B cell (primary cell): ENCODE results near the gene ABLIM3. TPM values are rescaled to one million over a fixed set of nuclear protein-coding genes. Genes with fewer than 3 reads are reported as not detected.

Experiments used
- ATAC-seq: fragments of 200-7000 bp; cut with Tn5 transposase; one replicate; pipeline ENCODE4 v1.10.0; 2021; ENCODE audit warnings: low read depth, mild to moderate bottlenecking, moderate number of reproducible peaks, moderate library complexity
- CTCF ChIA-PET: fragments of 350-600 bp; sonication (Branson Sonifier 250); formaldehyde crosslinking; loops from one replicate; lab custom pipeline; 2021; ENCODE audit warnings: antibody characterized with exemption, inconsistent platforms; lab: Charles Lee
- POLR2A ChIA-PET: fragments of 350-600 bp; sonication (Branson Sonifier 250); formaldehyde crosslinking; loops from one replicate; lab custom pipeline; 2021; ENCODE audit warnings: antibody characterized with exemption; lab: Charles Lee
- DNase-seq: peaks from one replicate; pipeline ENCODE4 v3.0.0; 2013
- H2AFZ ChIP-seq: 2 replicates; pipeline ENCODE4 v1.6.1; 2012; ENCODE audit warnings: mild to moderate bottlenecking, low read depth, low read length; ENCODE audit not compliant: insufficient read depth, poor library complexity, severe bottlenecking
- H3K27ac ChIP-seq, 2 donors: 1 replicate in 1 of 2; 2 replicates in 1 of 2; pipeline ENCODE4 v1.5.1; 2012 to 2013; ENCODE audit warnings: low read length in 2 of 2, mild to moderate bottlenecking in 2 of 2, moderate library complexity in 1 of 2
- H3K27me3 ChIP-seq, 4 experiments: fragments of 200-600 bp in 1 of 4; sonication (generic) in 1 of 4; replicated peaks in 1 of 4; 1 replicate in 2 of 4; 2 replicates in 2 of 4; pipeline versions ENCODE4 v1.6.1 to v1.7.0; 2013 to 2016; ENCODE audit warnings: low read length in 3 of 4, mild to moderate bottlenecking in 2 of 4, mixed read lengths in 1 of 4, moderate library complexity in 1 of 4; ENCODE audit not compliant: insufficient read depth in 4 of 4, control insufficient read depth in 3 of 4; ENCODE audit errors: control extremely low read depth in 1 of 4
- H3K36me3 ChIP-seq, 2 experiments: replicated peaks in 1 of 2; 1 replicate in 1 of 2; 2 replicates in 1 of 2; pipeline versions ENCODE4 v1.6.1 to v1.7.1; 2013; ENCODE audit warnings: low read length in 1 of 2; ENCODE audit not compliant: insufficient read depth in 2 of 2, control insufficient read depth in 1 of 2; ENCODE audit errors: control extremely low read depth in 1 of 2, extremely low read depth in 1 of 2
- H3K4me1 ChIP-seq, 2 donors: fragments of 200-600 bp in 1 of 2; sonication (generic) in 1 of 2; 1 replicate in 1 of 2; 2 replicates in 1 of 2; pipeline versions ENCODE4 v1.5.1 to v1.6.1; 2013 to 2017; ENCODE audit warnings: low read length in 2 of 2; ENCODE audit not compliant: control insufficient read depth in 2 of 2, insufficient read depth in 2 of 2
- H3K4me2 ChIP-seq: replicated peaks from 2 replicates; pipeline ENCODE3; 2012; ENCODE audit warnings: mild to moderate bottlenecking, low read depth, low read length; ENCODE audit not compliant: poor library complexity, severe bottlenecking
- H3K4me3 ChIP-seq, 5 experiments: fragments of 200-600 bp in 1 of 5; sonication (generic) in 1 of 5; 1 replicate in 3 of 5; 2 replicates in 2 of 5; pipeline versions ENCODE4 v1.5.1 to v1.7.0; 2011 to 2016; ENCODE audit warnings: low read length in 4 of 5, mild to moderate bottlenecking in 4 of 5, low read depth in 2 of 5, control low read depth in 1 of 5, moderate library complexity in 1 of 5; ENCODE audit not compliant: insufficient read depth in 1 of 5; ENCODE audit errors: control extremely low read depth in 1 of 5, extremely low read depth in 1 of 5
- H3K79me2 ChIP-seq: fragments of 200-600 bp; sonication (generic); one replicate; pipeline ENCODE4 v1.6.0; 2016; ENCODE audit warnings: low read length; ENCODE audit not compliant: control insufficient read depth, insufficient read depth
- H3K9ac ChIP-seq: fragments of 200-600 bp; sonication (generic); 2 replicates; pipeline ENCODE4 v1.6.1; 2017; ENCODE audit warnings: mild to moderate bottlenecking, low read length, moderate library complexity
- H3K9me3 ChIP-seq, 3 donors: one replicate each; pipeline versions ENCODE4 v1.6.1 to v1.7.1; 2013; ENCODE audit warnings: low read length in 2 of 3; ENCODE audit not compliant: control insufficient read depth in 2 of 3, insufficient read depth in 1 of 3; ENCODE audit errors: control extremely low read depth in 1 of 3
- H4K20me1 ChIP-seq: 2 replicates; pipeline ENCODE4 v1.6.0; 2012; ENCODE audit warnings: mild to moderate bottlenecking, low read length; ENCODE audit not compliant: insufficient read depth, control insufficient read depth, poor library complexity, severe bottlenecking
- H3K27ac Mint-ChIP-seq: one replicate; pipeline ENCODE4 v1.8.0; 2021; ENCODE audit warnings: mixed read lengths
- H3K27me3 Mint-ChIP-seq: one replicate; pipeline ENCODE4 v1.8.0; 2021; ENCODE audit warnings: mixed read lengths
- H3K4me1 Mint-ChIP-seq: one replicate; pipeline ENCODE4 v1.8.0; 2021; ENCODE audit warnings: mixed read lengths
- H3K4me3 Mint-ChIP-seq: one replicate; pipeline ENCODE4 v1.8.0; 2021; ENCODE audit warnings: mixed read lengths
- H3K9me3 Mint-ChIP-seq: one replicate; pipeline ENCODE4 v1.8.0; 2022; ENCODE audit warnings: mixed read lengths; ENCODE audit not compliant: insufficient read depth
- EZH2 ChIP-seq: IDR thresholded peaks from 2 replicates; pipeline ENCODE4 v1.6.1; 2012; ENCODE audit warnings: borderline replicate concordance, low read depth, mild to moderate bottlenecking, moderate library complexity, low read length; ENCODE audit not compliant: insufficient read depth, poor library complexity, severe bottlenecking
- WGBS: methylation state at CpG from one replicate; pipeline ENCODE4 v1.1.5; 2013; ENCODE audit warnings: missing lambda C conversion rate; ENCODE audit not compliant: insufficient coverage; 5-methylcytosine and 5-hydroxymethylcytosine counted together
- intact Hi-C: fragments of 100-400 bp; cut with micrococcal nuclease; formaldehyde crosslinking; loops from one replicate; pipeline ENCODE4 v1.10.0; 2022
- polyA plus RNA-seq: library from polyadenylated mRNA; depleted of rRNA; stranded (reverse); fragments of >200 nt; gene quantifications from 2 replicates; pipeline ENCODE4 v1.2.3, GENCODE V29; 2012
- total RNA-seq, 2 donors: library from RNA; stranded (reverse); fragments of 120-200 nt in 1 of 2; gene quantifications; 1 replicate in 1 of 2; 2 replicates in 1 of 2; pipeline versions ENCODE4 v1.2.3 to v1.2.4, GENCODE V29; 2013 to 2022
- TF ChIP-seq, protein P1 (sequence below): fragments of 200-600 bp; IDR thresholded peaks from one replicate; pipeline ENCODE4 v1.8.0; 2022; ENCODE audit warnings: antibody characterized with exemption, mild to moderate bottlenecking

Gene ABLIM3
- total and polyA plus RNA-seq, 2 donors (not counting 1 experiment from before 2014, with no cell fraction given) = not detected

DNA sequence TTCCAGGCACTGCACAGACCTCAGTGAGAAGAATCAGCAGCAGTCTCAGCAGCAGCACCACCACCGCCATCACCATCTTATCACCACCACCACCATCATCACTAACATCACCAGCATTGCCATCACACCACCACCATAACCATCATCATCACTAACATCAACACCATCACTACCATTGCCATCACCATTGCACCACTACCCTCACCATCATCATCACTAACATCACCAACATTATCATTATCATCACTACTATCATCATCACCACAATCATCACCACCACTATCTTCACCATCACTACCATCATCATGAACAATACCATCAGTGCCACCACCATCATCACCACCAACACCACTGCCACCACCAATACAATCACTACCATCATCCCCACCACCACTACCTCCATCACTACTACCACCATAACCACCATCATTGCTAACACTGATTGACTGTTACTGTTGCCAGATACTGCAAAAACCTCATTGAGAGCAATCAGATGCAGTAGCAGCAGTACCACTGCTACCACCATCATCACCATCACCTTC is 61.7 kb downstream of the ABLIM3 start:
- Mint-ChIP-seq H3K4me1 (no peaks in the 10 kb centered on the region), H3K9me3 (no peaks in the 10 kb centered on the region), H3K27me3 (no peaks in the 10 kb centered on the region), H3K27ac (no peak overlapping the region), H3K4me3 (no peak overlapping the region)
- Histone ChIP-seq H4K20me1 (no peaks in the 10 kb centered on the region), H3K27ac (no peak overlapping the region), H3K79me2 (no peaks in the 10 kb centered on the region), H3K4me3 (no peak overlapping the region), H3K4me2 (no peak overlapping the region), H3K9ac (no peak overlapping the region), H3K27me3 (no peaks in the 10 kb centered on the region), H3K9me3 (no peaks in the 10 kb centered on the region), H2AFZ (no peak overlapping the region), H3K4me1 (no peaks in the 10 kb centered on the region), H3K36me3 (no peaks in the 10 kb centered on the region)
- ChIA-PET POLR2A (no interaction called here), CTCF (no interaction called here)
- TF ChIP-seq, protein P1, sequence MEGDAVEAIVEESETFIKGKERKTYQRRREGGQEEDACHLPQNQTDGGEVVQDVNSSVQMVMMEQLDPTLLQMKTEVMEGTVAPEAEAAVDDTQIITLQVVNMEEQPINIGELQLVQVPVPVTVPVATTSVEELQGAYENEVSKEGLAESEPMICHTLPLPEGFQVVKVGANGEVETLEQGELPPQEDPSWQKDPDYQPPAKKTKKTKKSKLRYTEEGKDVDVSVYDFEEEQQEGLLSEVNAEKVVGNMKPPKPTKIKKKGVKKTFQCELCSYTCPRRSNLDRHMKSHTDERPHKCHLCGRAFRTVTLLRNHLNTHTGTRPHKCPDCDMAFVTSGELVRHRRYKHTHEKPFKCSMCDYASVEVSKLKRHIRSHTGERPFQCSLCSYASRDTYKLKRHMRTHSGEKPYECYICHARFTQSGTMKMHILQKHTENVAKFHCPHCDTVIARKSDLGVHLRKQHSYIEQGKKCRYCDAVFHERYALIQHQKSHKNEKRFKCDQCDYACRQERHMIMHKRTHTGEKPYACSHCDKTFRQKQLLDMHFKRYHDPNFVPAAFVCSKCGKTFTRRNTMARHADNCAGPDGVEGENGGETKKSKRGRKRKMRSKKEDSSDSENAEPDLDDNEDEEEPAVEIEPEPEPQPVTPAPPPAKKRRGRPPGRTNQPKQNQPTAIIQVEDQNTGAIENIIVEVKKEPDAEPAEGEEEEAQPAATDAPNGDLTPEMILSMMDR = no peak
- TF ChIP-seq EZH2 = no peak
- DNase-seq = no peak
- ATAC-seq = no peak
- intact Hi-C loops = no loop called here
- 87% methylated on average over 1 of the region's 1 CpG for WGBS

DNA sequence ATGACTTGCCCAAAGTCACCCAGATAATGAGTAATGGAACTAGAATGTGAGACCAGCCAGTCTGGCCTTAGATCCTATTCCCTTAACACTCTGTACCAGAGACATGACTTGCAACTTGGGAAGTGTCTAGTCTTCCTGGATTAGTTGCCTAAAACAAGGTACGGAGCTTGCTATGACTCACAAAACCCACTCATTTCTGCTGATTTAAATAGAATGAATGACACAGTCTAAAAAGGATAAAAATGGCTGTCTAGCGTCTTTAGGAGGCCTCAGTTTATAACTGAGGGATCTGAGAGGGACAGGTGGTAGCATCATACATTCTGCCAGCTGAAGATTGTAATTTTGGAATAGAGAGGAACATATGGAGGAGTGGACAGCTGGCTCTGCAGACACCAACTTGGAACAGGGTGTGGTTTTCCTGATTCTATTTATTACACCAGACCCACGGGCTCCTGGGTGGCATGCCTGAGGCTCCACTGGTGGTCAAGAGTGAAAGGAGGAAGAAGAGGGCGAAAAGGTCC is 62.7 kb downstream of the ABLIM3 start:
- Histone ChIP-seq H4K20me1 (no peaks in the 10 kb centered on the region), H3K4me3 (no peak overlapping the region), H3K79me2 (no peaks in the 10 kb centered on the region), H3K9me3 (no peaks in the 10 kb centered on the region), H2AFZ (no peak overlapping the region), H3K4me1 (no peaks in the 10 kb centered on the region), H3K4me2 (no peak overlapping the region), H3K27me3 (no peaks in the 10 kb centered on the region), H3K36me3 (no peaks in the 10 kb centered on the region), H3K9ac (no peak overlapping the region), H3K27ac (no peak overlapping the region)
- Mint-ChIP-seq H3K9me3 (no peaks in the 10 kb centered on the region), H3K4me1 (no peaks in the 10 kb centered on the region), H3K27me3 (no peaks in the 10 kb centered on the region), H3K4me3 (no peak overlapping the region), H3K27ac (no peak overlapping the region)
- ChIA-PET POLR2A (no interaction called here), CTCF (no interaction called here)
- WGBS = 88% methylated on average over 1 of the region's 4 CpGs
- TF ChIP-seq EZH2 = no peak
- TF ChIP-seq, protein P1 = no peak
- ATAC-seq (no peak), DNase-seq (no peak)
- intact Hi-C loops = no loop called here
